AG04450 (cell line): Measurements from ENCODE around the gene SYNE2. TPM values are rescaled to one million over a fixed set of nuclear protein-coding genes. Genes with fewer than 3 reads are reported as not detected.

Experiments
- CTCF ChIA-PET: fragments of 300-600, 350-600 bp; formaldehyde crosslinking; extraction: SDS; loops from one replicate; lab custom pipeline; 2022; ENCODE audit warnings: antibody characterized with exemption, inconsistent platforms; lab: Charles Lee
- POLR2A ChIA-PET: fragments of 350-600 bp; formaldehyde crosslinking; extraction: SDS; loops from one replicate; lab custom pipeline; 2021; ENCODE audit warnings: antibody characterized with exemption, inconsistent platforms; lab: Yijun Ruan, JAX
- DNase-seq: peaks from one replicate; pipeline ENCODE4 v3.0.0-alpha.2; 2011; ENCODE audit warnings: low read depth, low spot score
- H3K27ac ChIP-seq: one replicate; pipeline ENCODE4 v1.5.1; 2012; ENCODE audit warnings: low read depth, low read length, control low read depth
- H3K27me3 ChIP-seq: one replicate; pipeline ENCODE4 v1.6.0; 2012; ENCODE audit warnings: low read length; ENCODE audit not compliant: control insufficient read depth, insufficient read depth
- H3K4me3 ChIP-seq: 2 replicates; pipeline ENCODE4 v1.5.1; 2011; ENCODE audit warnings: mild to moderate bottlenecking, low read depth, low read length, control low read depth
- H3K9me3 ChIP-seq: 2 replicates; pipeline ENCODE4 v1.5.1; 2012; ENCODE audit warnings: low read length; ENCODE audit not compliant: control insufficient read depth, insufficient read depth
- polyA plus RNA-seq: library from polyadenylated mRNA; depleted of rRNA; stranded (reverse); fragments of >200 nt; gene quantifications from 2 replicates; pipeline ENCODE4 v1.2.3, GENCODE V29; 2011
- TF ChIP-seq, protein P1 (sequence below): IDR thresholded peaks from 2 replicates; pipeline ENCODE4 v1.5.1; 2011; ENCODE audit warnings: low read depth, low read length, control low read depth, inconsistent platforms

SYNE2 gene
- polyA plus RNA-seq, 1 experiment = 6.1 TPM

DNA sequence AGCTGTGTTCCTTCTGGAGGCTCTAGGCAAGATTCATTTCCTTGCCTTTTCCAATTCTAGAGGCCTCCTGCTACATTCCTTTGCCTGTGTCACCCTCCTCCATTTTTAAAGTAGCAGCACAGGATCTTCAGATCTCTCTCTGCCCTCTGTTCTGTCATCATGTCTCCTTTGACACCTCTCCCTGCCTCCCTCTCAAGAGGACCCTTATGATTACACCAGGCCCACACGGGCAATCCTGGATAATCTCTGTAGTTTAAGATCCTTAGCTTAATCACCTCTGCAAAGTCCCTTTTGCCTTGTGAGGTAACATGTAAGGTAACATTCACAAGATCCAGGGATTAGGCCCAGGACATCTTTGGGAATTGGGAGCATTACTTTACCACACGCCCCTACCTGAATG, 155.2 kb downstream of the SYNE2 start:
- no peak overlapping the region for H3K4me3 ChIP-seq
- POLR2A ChIA-PET = no interaction called here
- CTCF ChIA-PET = no interaction called here
- TF ChIP-seq, protein P1, sequence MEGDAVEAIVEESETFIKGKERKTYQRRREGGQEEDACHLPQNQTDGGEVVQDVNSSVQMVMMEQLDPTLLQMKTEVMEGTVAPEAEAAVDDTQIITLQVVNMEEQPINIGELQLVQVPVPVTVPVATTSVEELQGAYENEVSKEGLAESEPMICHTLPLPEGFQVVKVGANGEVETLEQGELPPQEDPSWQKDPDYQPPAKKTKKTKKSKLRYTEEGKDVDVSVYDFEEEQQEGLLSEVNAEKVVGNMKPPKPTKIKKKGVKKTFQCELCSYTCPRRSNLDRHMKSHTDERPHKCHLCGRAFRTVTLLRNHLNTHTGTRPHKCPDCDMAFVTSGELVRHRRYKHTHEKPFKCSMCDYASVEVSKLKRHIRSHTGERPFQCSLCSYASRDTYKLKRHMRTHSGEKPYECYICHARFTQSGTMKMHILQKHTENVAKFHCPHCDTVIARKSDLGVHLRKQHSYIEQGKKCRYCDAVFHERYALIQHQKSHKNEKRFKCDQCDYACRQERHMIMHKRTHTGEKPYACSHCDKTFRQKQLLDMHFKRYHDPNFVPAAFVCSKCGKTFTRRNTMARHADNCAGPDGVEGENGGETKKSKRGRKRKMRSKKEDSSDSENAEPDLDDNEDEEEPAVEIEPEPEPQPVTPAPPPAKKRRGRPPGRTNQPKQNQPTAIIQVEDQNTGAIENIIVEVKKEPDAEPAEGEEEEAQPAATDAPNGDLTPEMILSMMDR = no peak
- no peaks in the 10 kb centered on the region for H3K9me3 ChIP-seq
- DNase-seq = no peak
- H3K27ac ChIP-seq = no peak overlapping the region
- no peaks in the 10 kb centered on the region for H3K27me3 ChIP-seq

DNA sequence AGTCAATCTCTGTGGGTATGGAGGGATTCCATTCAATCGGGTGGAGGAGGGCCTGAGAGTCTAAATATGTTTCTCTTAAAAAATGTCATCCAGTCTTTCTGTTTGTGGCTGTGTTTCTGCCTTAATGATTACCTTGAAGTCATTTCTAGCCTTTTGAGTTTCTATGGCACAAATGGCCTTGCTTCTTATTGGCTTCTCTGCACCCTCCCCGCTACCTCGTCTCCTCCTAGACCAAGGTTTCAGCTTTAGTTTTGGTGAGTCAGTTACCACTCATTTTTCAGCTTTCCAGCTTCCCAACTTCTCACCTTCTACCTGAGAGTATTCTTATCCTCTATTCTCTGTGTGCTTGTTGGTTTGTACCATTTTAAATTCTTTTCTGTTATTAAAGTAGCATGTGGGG, 159.2 kb downstream of the SYNE2 start:
- Histone ChIP-seq H3K27me3 (no peaks in the 10 kb centered on the region), H3K27ac (no peak overlapping the region), H3K4me3 (no peak overlapping the region), H3K9me3 (no peaks in the 10 kb centered on the region; the same call in 1 of the 2 replicates)
- ChIA-PET CTCF (interaction anchor here (0.7 to 4.0 kb wide), 4 partner anchors 15 to 292 kb away, joined by 4 to 89 read pairs (median 10); no protein-coding TSS in a partner anchor), POLR2A (no interaction called here)
- no peak for DNase-seq
- TF ChIP-seq, protein P1 = no peak

DNA sequence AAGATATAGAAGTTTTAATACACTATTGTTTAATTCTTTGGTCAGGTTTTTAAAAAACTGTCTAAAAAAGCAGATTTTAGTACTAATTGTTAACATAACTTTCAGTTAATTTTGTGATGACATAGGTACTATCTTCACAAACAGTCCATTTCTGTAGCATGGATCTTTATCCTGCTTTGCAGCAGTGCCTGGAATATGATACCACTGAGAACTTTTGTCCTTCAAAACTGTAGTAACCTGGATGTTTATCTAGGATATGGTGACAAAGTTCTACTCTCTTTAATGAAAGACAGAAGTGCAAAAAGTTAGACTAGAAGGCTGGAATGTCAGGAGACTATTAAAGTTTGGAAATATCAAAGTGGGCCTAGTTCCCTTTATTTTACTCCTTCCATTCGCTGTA, 159.9 kb downstream of the SYNE2 start:
- CTCF ChIA-PET = interaction anchor here (0.6 to 4.0 kb wide), 2 partner anchors 125 to 291 kb away, joined by 3 to 89 read pairs; no protein-coding TSS in a partner anchor

DNA sequence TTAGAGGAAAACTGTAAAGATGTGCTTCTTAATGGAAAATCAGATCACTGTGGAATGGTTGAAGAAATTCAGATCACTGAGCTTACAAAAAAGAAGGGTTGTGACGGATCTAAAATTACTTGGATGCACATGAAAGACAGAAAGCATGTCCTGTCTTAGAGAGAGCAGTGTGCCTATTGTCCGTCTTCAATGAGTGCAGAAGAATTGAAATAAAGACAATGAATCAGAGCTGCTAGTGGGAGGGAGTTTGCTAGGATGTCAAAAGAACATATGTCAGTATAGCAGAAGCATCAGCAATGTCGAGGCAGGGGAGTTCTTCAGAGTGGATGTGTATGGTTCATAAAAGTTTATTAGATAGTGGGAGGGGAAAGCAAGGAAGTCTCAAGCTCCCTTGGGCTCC, 172.7 kb downstream of the SYNE2 start:
- DNase-seq = no peak
- Histone ChIP-seq H3K9me3 (no peaks in the 10 kb centered on the region), H3K27ac (no peak overlapping the region), H3K4me3 (no peak overlapping the region), H3K27me3 (no peaks in the 10 kb centered on the region)
- TF ChIP-seq, protein P1 = no peak
- ChIA-PET POLR2A (interaction anchor here (0.6 kb wide), 1 partner anchor 225 kb away, joined by 3 read pairs; no protein-coding TSS in a partner anchor), CTCF (interaction anchor here (0.7 to 1.7 kb wide), 4 partner anchors 14 to 279 kb away, joined by 3 to 5 read pairs (median 4); no protein-coding TSS in a partner anchor)

More for the DNA sequence above, 159.9 kb downstream of the SYNE2 start:
- Histone ChIP-seq H3K27ac (no peak overlapping the region), H3K27me3 (no peaks in the 10 kb centered on the region), H3K9me3 (no peaks in the 10 kb centered on the region; the same call in 1 of the 2 replicates), H3K4me3 (no peak overlapping the region)
- DNase-seq = no peak
- TF ChIP-seq, protein P1 = no peak
- POLR2A ChIA-PET = no interaction called here

DNA sequence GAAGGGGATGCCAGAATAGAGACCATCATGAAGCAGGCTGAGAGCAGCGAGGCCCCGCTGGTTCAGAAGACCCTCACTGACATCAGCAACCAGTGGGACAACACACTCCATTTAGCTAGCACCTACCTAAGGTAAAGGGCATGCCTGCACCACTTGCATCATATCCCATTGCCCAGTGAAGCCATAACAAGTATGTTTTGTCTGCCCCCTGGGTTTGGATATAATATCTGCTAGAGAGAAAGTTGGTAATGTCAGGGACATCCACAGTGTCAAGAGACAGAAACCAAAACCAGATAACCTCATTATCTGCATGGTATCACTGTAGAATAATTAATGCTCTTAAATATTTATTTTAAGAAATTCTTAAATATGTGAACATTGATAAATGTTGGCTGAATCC, 173.8 kb downstream of the SYNE2 start:
- POLR2A ChIA-PET = no interaction called here
- H3K27ac ChIP-seq = no peak overlapping the region
- H3K27me3 ChIP-seq = no peaks in the 10 kb centered on the region
- CTCF ChIA-PET = interaction anchor here (0.6 to 2.7 kb wide), 5 partner anchors 16 to 277 kb away, joined by 3 to 13 read pairs (median 3); no protein-coding TSS in a partner anchor
- no peak overlapping the region for H3K4me3 ChIP-seq
- TF ChIP-seq, protein P1 = no peak
- no peak for DNase-seq
- H3K9me3 ChIP-seq = no peaks in the 10 kb centered on the region
